LNCaP clone FGC (cell line): Measurements from ENCODE around the gene CACNA1E.
"Not testable (repeated sequence)": the region's sequence is repeated elsewhere in the genome, so short reads cannot be mapped to it uniquely, and the experiment has no call there.

Experiments used
- DNase-seq: peaks from one replicate; pipeline ENCODE4 v3.0.0-alpha.2; 2011; ENCODE audit warnings: low read depth
- H3K4me3 ChIP-seq: 2 replicates; pipeline ENCODE4 v1.5.1; 2011; ENCODE audit warnings: mild to moderate bottlenecking, low read depth, low read length, control low read depth
- TF ChIP-seq, protein P1 (sequence below): IDR thresholded peaks from 2 replicates; pipeline ENCODE4 v1.5.1; 2012; ENCODE audit warnings: mild to moderate bottlenecking; ENCODE audit not compliant: control insufficient read depth, insufficient read depth; ENCODE audit errors: extremely low read depth

The CACNA1E gene

DNA sequence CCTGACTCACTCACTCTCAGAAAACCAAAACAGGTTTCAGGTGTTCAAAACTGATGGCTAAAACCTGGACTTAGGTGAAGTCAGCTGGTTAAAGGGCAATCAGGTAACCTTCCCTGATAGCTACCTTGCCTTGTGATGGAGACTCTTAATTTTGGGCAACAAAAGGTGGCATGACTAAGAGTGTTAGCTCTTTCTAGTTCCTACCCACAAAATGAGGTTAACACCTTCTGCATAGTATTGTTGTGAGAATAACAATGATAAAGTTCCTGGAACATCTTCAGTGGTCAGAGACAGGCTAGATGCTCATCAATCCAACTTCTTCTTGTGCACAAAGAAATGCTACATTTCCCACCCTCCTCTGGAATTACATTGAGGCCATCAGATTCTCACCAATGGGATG is 363.4 kb downstream of the CACNA1E start:
- no peak for DNase-seq
- TF ChIP-seq, protein P1, sequence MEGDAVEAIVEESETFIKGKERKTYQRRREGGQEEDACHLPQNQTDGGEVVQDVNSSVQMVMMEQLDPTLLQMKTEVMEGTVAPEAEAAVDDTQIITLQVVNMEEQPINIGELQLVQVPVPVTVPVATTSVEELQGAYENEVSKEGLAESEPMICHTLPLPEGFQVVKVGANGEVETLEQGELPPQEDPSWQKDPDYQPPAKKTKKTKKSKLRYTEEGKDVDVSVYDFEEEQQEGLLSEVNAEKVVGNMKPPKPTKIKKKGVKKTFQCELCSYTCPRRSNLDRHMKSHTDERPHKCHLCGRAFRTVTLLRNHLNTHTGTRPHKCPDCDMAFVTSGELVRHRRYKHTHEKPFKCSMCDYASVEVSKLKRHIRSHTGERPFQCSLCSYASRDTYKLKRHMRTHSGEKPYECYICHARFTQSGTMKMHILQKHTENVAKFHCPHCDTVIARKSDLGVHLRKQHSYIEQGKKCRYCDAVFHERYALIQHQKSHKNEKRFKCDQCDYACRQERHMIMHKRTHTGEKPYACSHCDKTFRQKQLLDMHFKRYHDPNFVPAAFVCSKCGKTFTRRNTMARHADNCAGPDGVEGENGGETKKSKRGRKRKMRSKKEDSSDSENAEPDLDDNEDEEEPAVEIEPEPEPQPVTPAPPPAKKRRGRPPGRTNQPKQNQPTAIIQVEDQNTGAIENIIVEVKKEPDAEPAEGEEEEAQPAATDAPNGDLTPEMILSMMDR = no peak
- no peak overlapping the region for H3K4me3 ChIP-seq

DNA sequence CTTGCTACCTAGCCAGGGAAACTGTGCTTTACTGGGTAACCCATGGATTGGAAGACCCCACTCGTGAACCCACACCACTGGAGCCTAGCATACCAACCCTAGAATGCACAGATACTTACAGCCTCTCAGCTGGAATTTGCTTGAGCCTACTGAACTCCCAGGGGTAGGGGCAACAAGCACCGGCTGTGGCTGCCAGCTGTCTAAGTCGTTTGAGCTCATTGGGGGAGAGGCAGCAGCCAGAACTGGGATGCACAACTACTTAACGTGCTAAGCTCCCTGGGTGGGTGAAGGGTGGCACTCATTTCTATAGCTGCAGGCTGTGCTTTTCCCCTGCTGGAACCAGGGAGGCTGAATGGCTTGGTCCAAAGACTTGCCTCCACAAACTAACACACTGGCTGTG is 365.8 kb downstream of the CACNA1E start:
- H3K4me3 ChIP-seq = no peak overlapping the region
- no peak for DNase-seq
- TF ChIP-seq, protein P1 = no peak

DNA sequence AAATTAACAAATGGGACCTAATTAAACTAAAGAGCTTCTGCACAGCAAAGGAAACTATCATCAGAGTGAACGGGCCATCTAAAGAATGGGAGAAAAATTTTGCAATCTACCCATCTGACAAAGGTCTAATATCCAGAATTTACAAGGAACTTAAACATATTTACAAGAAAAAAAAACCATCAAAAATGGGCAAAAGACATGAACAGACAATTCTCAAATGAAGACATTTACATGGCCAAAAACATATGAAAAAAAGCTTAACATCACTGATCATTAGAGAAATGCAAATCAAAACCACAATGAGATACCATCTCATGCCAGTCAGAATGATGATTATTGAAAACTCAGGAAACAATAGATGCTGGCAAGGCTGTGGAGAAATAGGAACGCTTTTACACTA is 370.9 kb downstream of the CACNA1E start:
- H3K4me3 ChIP-seq, DNase-seq: not testable (repeated sequence)

DNA sequence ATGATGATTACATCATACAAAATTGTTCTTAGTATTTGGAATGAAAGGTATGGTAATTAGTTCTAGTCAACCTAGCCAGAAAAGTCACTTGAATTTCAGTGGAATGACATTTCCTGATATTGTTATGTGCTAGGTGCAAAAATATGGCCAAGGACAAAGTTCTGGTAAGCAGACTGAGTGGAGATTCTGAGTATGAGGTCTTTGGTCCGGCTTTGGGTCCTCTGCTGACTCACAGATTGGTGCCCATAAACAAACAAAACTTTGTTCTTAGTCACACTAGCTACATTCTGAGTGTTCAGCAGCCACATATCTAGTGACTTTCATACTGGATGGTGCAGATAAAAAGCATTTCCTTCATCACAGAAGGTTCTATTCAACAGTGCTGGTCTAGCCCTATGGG is 372.1 kb downstream of the CACNA1E start:
- no peak overlapping the region for H3K4me3 ChIP-seq
- TF ChIP-seq, protein P1 = no peak
- DNase-seq = no peak
